HEK293 (cell line): ENCODE measurements around the gene BBLN.
A peak's percentile ranks its signal among the peaks of the same experiment; 100 is the strongest.

Source experiments
- CTCF ChIA-PET: fragments of 350-600 bp; formaldehyde crosslinking; extraction: SDS; loops from one replicate; lab custom pipeline; 2021; ENCODE audit warnings: antibody characterized with exemption; lab: Yijun Ruan, JAX
- POLR2A ChIA-PET: fragments of 300-600 bp; formaldehyde crosslinking; extraction: SDS; loops from one replicate; lab custom pipeline; 2020; ENCODE audit warnings: antibody characterized with exemption, inconsistent platforms; lab: Yijun Ruan, JAX
- H3K27ac ChIP-seq: fragments of 200-500 bp; sonication (Bioruptor generic); 2 replicates; pipeline ENCODE4 v1.5.1; 2014; ENCODE audit warnings: low read depth, low read length, control low read depth, inconsistent platforms; ENCODE audit errors: extremely low read depth
- H3K36me3 ChIP-seq, 2 experiments: fragments of 200-500 bp in 1 of 2; sonication (Bioruptor generic) in 1 of 2; 1 replicate in 1 of 2; 2 replicates in 1 of 2; pipeline ENCODE4 v1.5.1; 2014 to 2017; ENCODE audit warnings: inconsistent platforms in 2 of 2, low read length in 2 of 2; ENCODE audit not compliant: control insufficient read depth in 2 of 2, insufficient read depth in 1 of 2
- H3K4me1 ChIP-seq: fragments of 200-500 bp; sonication (Bioruptor generic); 2 replicates; pipeline ENCODE4 v1.5.1; 2014; ENCODE audit warnings: mild to moderate bottlenecking, low read length, inconsistent platforms; ENCODE audit not compliant: control insufficient read depth, insufficient read depth
- H3K4me3 ChIP-seq: 2 replicates; pipeline ENCODE4 v1.5.1; 2011; ENCODE audit warnings: low read depth, mild to moderate bottlenecking, control low read depth, low read length, moderate library complexity
- H3K9me3 ChIP-seq: fragments of 200-500 bp; sonication (Bioruptor generic); 2 replicates; pipeline ENCODE4 v1.5.1; 2014; ENCODE audit warnings: low read depth, low read length, inconsistent platforms; ENCODE audit not compliant: control insufficient read depth, insufficient read depth
- HOXA7 ChIP-seq: sonication (generic); formaldehyde crosslinking; IDR thresholded peaks from 2 replicates; pipeline ENCODE4 v1.8.1; 2022; ENCODE audit warnings: missing genetic modification reagents, borderline replicate concordance
- MYNN ChIP-seq: fragments of 450-650 bp; formaldehyde crosslinking; IDR thresholded peaks from 2 replicates; pipeline ENCODE4 v1.5.1; 2016; ENCODE audit warnings: missing biosample characterization, missing genetic modification characterization, borderline replicate concordance
- SALL2 ChIP-seq: fragments of 450-650 bp; formaldehyde crosslinking; IDR thresholded peaks from 2 replicates; pipeline ENCODE4 v1.5.0; 2017; ENCODE audit warnings: missing biosample characterization, mild to moderate bottlenecking, missing genetic modification characterization, borderline replicate concordance
- SCRT2 ChIP-seq: fragments of 450-650 bp; formaldehyde crosslinking; IDR thresholded peaks from 2 replicates; pipeline ENCODE4 v1.5.1; 2016; ENCODE audit warnings: missing biosample characterization, missing genetic modification characterization
- YY1 ChIP-seq: fragments of 450-650 bp; formaldehyde crosslinking; IDR thresholded peaks from 2 replicates; pipeline ENCODE4 v1.5.1; 2018; ENCODE audit warnings: missing biosample characterization, missing genetic modification characterization
- ZBTB17 ChIP-seq: fragments of 450-650 bp; formaldehyde crosslinking; IDR thresholded peaks from 2 replicates; pipeline ENCODE4 v1.5.1; 2016; ENCODE audit warnings: missing biosample characterization, missing genetic modification characterization
- ZBTB20 ChIP-seq: fragments of 450-650 bp; formaldehyde crosslinking; IDR thresholded peaks from 2 replicates; pipeline ENCODE4 v1.5.1; 2016; ENCODE audit warnings: missing biosample characterization, missing genetic modification characterization
- ZBTB48 ChIP-seq: fragments of 450-650 bp; formaldehyde crosslinking; IDR thresholded peaks from 2 replicates; pipeline ENCODE4 v1.5.1; 2016; ENCODE audit warnings: missing biosample characterization, missing genetic modification characterization
- ZFHX2 ChIP-seq: fragments of 450-650 bp; formaldehyde crosslinking; conservative IDR thresholded peaks from 2 replicates; pipeline ENCODE4 v1.5.1; 2016; ENCODE audit warnings: missing biosample characterization, missing genetic modification characterization
- ZFP3 ChIP-seq: fragments of 450-650 bp; formaldehyde crosslinking; IDR thresholded peaks from 2 replicates; pipeline ENCODE4 v1.5.1; 2016; ENCODE audit warnings: low read depth, missing biosample characterization, missing genetic modification characterization
- ZFP69B ChIP-seq: fragments of 450-650 bp; formaldehyde crosslinking; IDR thresholded peaks from 2 replicates; pipeline ENCODE4 v1.5.1; 2016; ENCODE audit warnings: missing biosample characterization, missing genetic modification characterization
- ZIC2 ChIP-seq: fragments of 450-650 bp; formaldehyde crosslinking; IDR thresholded peaks from 2 replicates; pipeline ENCODE4 v1.5.1; 2016; ENCODE audit warnings: missing biosample characterization, missing genetic modification characterization
- ZNF184 ChIP-seq: fragments of 450-650 bp; IDR thresholded peaks from 2 replicates; pipeline ENCODE4 v1.5.1; 2018; ENCODE audit warnings: missing biosample characterization, mild to moderate bottlenecking, missing genetic modification characterization
- ZNF2 ChIP-seq: fragments of 450-650 bp; formaldehyde crosslinking; IDR thresholded peaks from 2 replicates; pipeline ENCODE4 v1.5.1; 2016; ENCODE audit warnings: missing biosample characterization, missing genetic modification characterization
- ZNF202 ChIP-seq: fragments of 450-650 bp; formaldehyde crosslinking; IDR thresholded peaks from 2 replicates; pipeline ENCODE4 v1.5.1; 2016; ENCODE audit warnings: missing biosample characterization, missing genetic modification characterization, borderline replicate concordance
- ZNF398 ChIP-seq: fragments of 450-650 bp; formaldehyde crosslinking; IDR thresholded peaks from 2 replicates; pipeline ENCODE4 v1.5.1; 2017; ENCODE audit warnings: missing biosample characterization, missing genetic modification characterization
- ZNF449 ChIP-seq: fragments of 450-650 bp; formaldehyde crosslinking; IDR thresholded peaks from 2 replicates; pipeline ENCODE4 v1.5.1; 2017; ENCODE audit warnings: missing biosample characterization, mild to moderate bottlenecking, missing genetic modification characterization, moderate library complexity
- ZNF548 ChIP-seq: fragments of 450-650 bp; formaldehyde crosslinking; IDR thresholded peaks from 2 replicates; pipeline ENCODE4 v1.5.1; 2016; ENCODE audit warnings: missing biosample characterization, missing genetic modification characterization
- ZNF600 ChIP-seq: fragments of 450-650 bp; formaldehyde crosslinking; IDR thresholded peaks from 2 replicates; pipeline ENCODE4 v1.5.1; 2016; ENCODE audit warnings: missing biosample characterization, missing genetic modification characterization
- ZNF629 ChIP-seq: fragments of 450-650 bp; formaldehyde crosslinking; IDR thresholded peaks from 2 replicates; pipeline ENCODE4 v1.5.1; 2017; ENCODE audit warnings: missing biosample characterization, missing genetic modification characterization
- ZNF707 ChIP-seq: fragments of 450-650 bp; formaldehyde crosslinking; IDR thresholded peaks from 2 replicates; pipeline ENCODE4 v1.5.1; 2016; ENCODE audit warnings: missing biosample characterization, missing genetic modification characterization
- ZSCAN18 ChIP-seq: fragments of 450-650 bp; formaldehyde crosslinking; IDR thresholded peaks from 2 replicates; pipeline ENCODE4 v1.5.1; 2016; ENCODE audit warnings: missing biosample characterization, missing genetic modification characterization
- ZSCAN30 ChIP-seq: fragments of 450-650 bp; IDR thresholded peaks from 2 replicates; pipeline ENCODE4 v1.5.1; 2018; ENCODE audit warnings: missing biosample characterization, mild to moderate bottlenecking, missing genetic modification characterization, moderate library complexity
- TF ChIP-seq, protein P1 (sequence below): fragments of 450-650 bp; formaldehyde crosslinking; optimal IDR thresholded peaks from 2 replicates; pipeline ENCODE3; 2016; ENCODE audit warnings: missing biosample characterization, mild to moderate bottlenecking, missing genetic modification characterization
- TF ChIP-seq, protein P2 (sequence below): fragments of 450-650 bp; formaldehyde crosslinking; IDR thresholded peaks from 2 replicates; pipeline ENCODE4 v1.5.1; 2016; ENCODE audit warnings: missing biosample characterization, missing genetic modification characterization
- TF ChIP-seq, protein P3 (sequence below): fragments of 450-650 bp; formaldehyde crosslinking; IDR thresholded peaks from 2 replicates; pipeline ENCODE4 v1.5.1; 2016; ENCODE audit warnings: missing biosample characterization, missing genetic modification characterization

BBLN gene

DNA sequence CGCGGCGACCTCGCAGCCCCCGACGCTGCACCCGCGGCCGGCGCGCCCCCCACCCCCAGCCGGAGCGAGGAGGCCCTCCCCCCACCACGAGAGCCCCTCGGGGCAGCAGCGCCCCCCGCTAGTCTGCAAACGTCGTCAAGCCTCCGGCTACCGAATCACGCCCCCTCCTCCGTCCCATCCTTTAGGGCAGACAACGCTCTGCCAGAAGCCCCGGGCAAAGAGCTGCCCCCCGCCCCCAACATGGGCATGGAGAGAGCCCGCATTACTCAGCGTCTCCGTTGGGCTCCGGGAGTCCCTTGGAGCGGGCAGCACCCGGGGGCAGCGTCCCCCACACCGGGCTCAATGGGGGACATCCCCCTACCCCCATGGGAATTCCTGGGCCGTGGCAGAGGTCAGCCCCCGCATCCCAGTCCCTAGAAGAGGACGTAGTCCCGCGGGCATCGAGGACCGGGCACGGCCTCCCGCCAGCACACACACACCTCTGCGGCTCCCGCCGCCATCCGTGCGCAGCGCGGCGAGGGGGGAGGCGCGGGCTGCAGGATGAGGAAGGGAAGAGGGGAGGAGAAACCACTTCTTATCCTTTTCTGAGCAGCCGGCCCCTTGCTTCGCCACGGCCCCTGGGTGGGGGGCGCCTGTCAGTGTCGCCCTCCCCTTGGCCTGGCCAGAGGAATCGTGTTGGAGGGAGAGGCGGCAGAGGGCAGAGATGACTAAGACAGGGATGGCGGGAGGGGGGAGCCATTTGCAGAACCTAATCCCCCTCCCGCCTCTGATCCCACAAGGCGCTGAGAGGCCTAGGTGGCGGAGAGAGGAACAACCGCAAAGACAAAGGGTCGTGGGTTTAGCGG is 43.9 kb downstream of the BBLN start (continued):
- TF ChIP-seq ZNF398 (peak; percentile 98), ZNF449 (peak; percentile 79), ZBTB20 (tag by site-specific recombination) (peak; percentile 42; the same call in 1 of the 2 replicates), ZSCAN18 (no peak), ZBTB17 (peak; percentile 62; the same call in 1 of the 2 replicates), ZNF600 (tag by site-specific recombination) (peak; percentile 76), ZNF184 (tag by site-specific recombination) (no peak), MYNN (tag by site-specific recombination) (no peak), ZNF2 (tag by site-specific recombination) (0 out of 2 replicates have a peak, but pooled peaks have one; percentile 25)
- TF ChIP-seq, protein P1, sequence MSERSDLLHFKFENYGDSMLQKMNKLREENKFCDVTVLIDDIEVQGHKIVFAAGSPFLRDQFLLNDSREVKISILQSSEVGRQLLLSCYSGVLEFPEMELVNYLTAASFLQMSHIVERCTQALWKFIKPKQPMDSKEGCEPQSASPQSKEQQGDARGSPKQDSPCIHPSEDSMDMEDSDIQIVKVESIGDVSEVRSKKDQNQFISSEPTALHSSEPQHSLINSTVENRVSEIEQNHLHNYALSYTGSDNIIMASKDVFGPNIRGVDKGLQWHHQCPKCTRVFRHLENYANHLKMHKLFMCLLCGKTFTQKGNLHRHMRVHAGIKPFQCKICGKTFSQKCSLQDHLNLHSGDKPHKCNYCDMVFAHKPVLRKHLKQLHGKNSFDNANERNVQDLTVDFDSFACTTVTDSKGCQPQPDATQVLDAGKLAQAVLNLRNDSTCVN (tag by site-specific recombination) = peak; percentile 65
- TF ChIP-seq, protein P2, sequence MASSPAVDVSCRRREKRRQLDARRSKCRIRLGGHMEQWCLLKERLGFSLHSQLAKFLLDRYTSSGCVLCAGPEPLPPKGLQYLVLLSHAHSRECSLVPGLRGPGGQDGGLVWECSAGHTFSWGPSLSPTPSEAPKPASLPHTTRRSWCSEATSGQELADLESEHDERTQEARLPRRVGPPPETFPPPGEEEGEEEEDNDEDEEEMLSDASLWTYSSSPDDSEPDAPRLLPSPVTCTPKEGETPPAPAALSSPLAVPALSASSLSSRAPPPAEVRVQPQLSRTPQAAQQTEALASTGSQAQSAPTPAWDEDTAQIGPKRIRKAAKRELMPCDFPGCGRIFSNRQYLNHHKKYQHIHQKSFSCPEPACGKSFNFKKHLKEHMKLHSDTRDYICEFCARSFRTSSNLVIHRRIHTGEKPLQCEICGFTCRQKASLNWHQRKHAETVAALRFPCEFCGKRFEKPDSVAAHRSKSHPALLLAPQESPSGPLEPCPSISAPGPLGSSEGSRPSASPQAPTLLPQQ (tag by site-specific recombination) = peak; percentile 22; the same call in 1 of the 2 replicates
- TF ChIP-seq, protein P3, sequence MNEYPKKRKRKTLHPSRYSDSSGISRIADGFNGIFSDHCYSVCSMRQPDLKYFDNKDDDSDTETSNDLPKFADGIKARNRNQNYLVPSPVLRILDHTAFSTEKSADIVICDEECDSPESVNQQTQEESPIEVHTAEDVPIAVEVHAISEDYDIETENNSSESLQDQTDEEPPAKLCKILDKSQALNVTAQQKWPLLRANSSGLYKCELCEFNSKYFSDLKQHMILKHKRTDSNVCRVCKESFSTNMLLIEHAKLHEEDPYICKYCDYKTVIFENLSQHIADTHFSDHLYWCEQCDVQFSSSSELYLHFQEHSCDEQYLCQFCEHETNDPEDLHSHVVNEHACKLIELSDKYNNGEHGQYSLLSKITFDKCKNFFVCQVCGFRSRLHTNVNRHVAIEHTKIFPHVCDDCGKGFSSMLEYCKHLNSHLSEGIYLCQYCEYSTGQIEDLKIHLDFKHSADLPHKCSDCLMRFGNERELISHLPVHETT (tag by site-specific recombination) = no peak
- TF ChIP-seq, all 188 proteins: peak for 42

DNA sequence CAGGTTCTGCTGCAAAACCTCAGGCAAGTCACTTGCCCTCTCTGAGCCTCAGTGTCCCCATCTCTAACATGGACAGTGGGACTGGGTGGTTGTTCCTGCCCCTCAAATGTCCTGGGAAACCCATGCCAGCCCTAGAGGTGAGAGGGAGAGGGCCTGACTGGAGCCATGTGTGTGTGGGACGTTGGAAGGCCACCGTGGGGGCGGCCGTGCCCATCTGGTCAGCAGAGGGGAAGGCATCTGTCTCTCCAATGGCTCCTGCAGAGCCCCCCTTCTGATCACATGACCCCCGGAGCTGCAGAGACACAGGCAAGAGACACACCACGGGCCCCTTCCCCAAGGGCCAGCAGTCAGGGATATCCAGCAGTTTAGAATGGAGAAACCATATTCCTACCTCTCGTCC is 44.8 kb downstream of the BBLN start:
- ChIA-PET POLR2A (no interaction called here), CTCF (interaction anchor here (0.6 to 1.3 kb wide), 3 partner anchors 12 to 125 kb away, joined by 3 to 5 read pairs (median 4); no protein-coding TSS in a partner anchor)
- H3K27ac ChIP-seq = no peak overlapping the region

More for the DNA sequence above, 44.8 kb downstream of the BBLN start:
- H3K36me3 ChIP-seq = no peaks in the 10 kb centered on the region
- TF ChIP-seq ZSCAN30 (tag by site-specific recombination) (no peak), ZNF548 (tag by site-specific recombination) (no peak), ZFHX2 (tag by site-specific recombination) (no peak), ZIC2 (tag by site-specific recombination) (no peak), ZNF202 (tag by site-specific recombination) (no peak), ZNF629 (no peak), HOXA7 (no peak), ZNF707 (tag by site-specific recombination) (no peak), SALL2 (no peak), ZFP3 (no peak), SCRT2 (tag by site-specific recombination) (no peak), ZFP69B (tag by site-specific recombination) (no peak), ZBTB48 (tag by site-specific recombination) (no peak), YY1 (tag by site-specific recombination) (no peak)
- TF ChIP-seq, protein P3 (tag by site-specific recombination) = no peak
- H3K4me1 ChIP-seq = no peaks in the 10 kb centered on the region
- H3K9me3 ChIP-seq = no peaks in the 10 kb centered on the region
- H3K4me3 ChIP-seq = no peak overlapping the region
